ENCODE data around the gene PRDM11. TPM values are rescaled to one million over a fixed set of nuclear protein-coding genes. Genes with fewer than 3 reads are reported as not detected.

The PRDM11 gene
- total and polyA plus RNA-seq, 2 donors from 2014 or later, result 2.9 to 22.5 TPM

- intact Hi-C loops (cut with DNase I), result no loop called here
- TF ChIP-seq CTCF (IDR thresholded peaks at IDR 0.05; ENCODE audit: borderline replicate concordance, extremely low read depth, insufficient read depth), result no peak
- no peaks in the 10 kb centered on the region for H3K36me3 ChIP-seq (ENCODE audit: control insufficient read depth in 2 of 3, insufficient read depth in 3 of 3, low read length in 3 of 3)
- H3K27ac ChIP-seq (ENCODE audit: low read depth in 2 of 2, low read length in 2 of 2), result no peak overlapping the region
- DNase-seq (no peak), FAIRE-seq (no peak)
- H3K9ac ChIP-seq (ENCODE audit: low read length in 3 of 3), result no peak overlapping the region
- H3K9me3 ChIP-seq (ENCODE audit: control insufficient read depth in 2 of 3, insufficient read depth in 1 of 3, low read length in 3 of 3), result no peaks in the 10 kb centered on the region
- H3K4me3 ChIP-seq (ENCODE audit: low read length in 3 of 3), result no peak overlapping the region
- no peaks in the 10 kb centered on the region for H3K27me3 ChIP-seq (ENCODE audit: control insufficient read depth, insufficient read depth, low read length)
- H3K4me1 ChIP-seq (ENCODE audit: control insufficient read depth in 2 of 3, insufficient read depth in 2 of 3, low read depth in 1 of 3, low read length in 3 of 3), result peaks cover 0 to 19% (median 13%) of the 10 kb centered on the region in 3 donors
Measured at GRCh38 chr11:45150301-45150700, 3.9 kb downstream of the PRDM11 start.

GRCh38 chr11:45150943-45151342 lies 4.5 kb downstream of the PRDM11 start:
- DNase-seq (peak in 1 of 5 donors; percentile 7), FAIRE-seq (no peak)
- Histone ChIP-seq H3K9me3 (ENCODE audit: control insufficient read depth in 2 of 3, insufficient read depth in 1 of 3, low read length in 3 of 3) (no peaks in the 10 kb centered on the region), H3K4me3 (ENCODE audit: low read length in 3 of 3) (no peak overlapping the region), H3K4me1 (ENCODE audit: control insufficient read depth in 2 of 3, insufficient read depth in 2 of 3, low read depth in 1 of 3, low read length in 3 of 3) (peaks cover 0 to 14% (median 13%) of the 10 kb centered on the region in 3 donors), H3K27ac (ENCODE audit: low read depth in 2 of 2, low read length in 2 of 2) (no peak overlapping the region), H3K9ac (ENCODE audit: low read length in 3 of 3) (no peak overlapping the region), H3K36me3 (ENCODE audit: control insufficient read depth in 2 of 3, insufficient read depth in 3 of 3, low read length in 3 of 3) (no peaks in the 10 kb centered on the region), H3K27me3 (ENCODE audit: control insufficient read depth, insufficient read depth, low read length) (no peaks in the 10 kb centered on the region)
- TF ChIP-seq CTCF (IDR thresholded peaks at IDR 0.05; ENCODE audit: borderline replicate concordance, extremely low read depth, insufficient read depth), result no peak
- intact Hi-C loops (cut with DNase I), result no loop called here

- no peaks in the 10 kb centered on the region for H3K36me3 ChIP-seq (ENCODE audit: control insufficient read depth in 2 of 3, insufficient read depth in 3 of 3, low read length in 3 of 3)
- DNase-seq (peak in 1 of 5 donors; percentile 2), FAIRE-seq (no peak)
- no peaks in the 10 kb centered on the region for H3K9me3 ChIP-seq (ENCODE audit: control insufficient read depth in 2 of 3, insufficient read depth in 1 of 3, low read length in 3 of 3)
- H3K4me1 ChIP-seq (ENCODE audit: control insufficient read depth in 2 of 3, insufficient read depth in 2 of 3, low read depth in 1 of 3, low read length in 3 of 3), result peaks cover 0 to 14% (median 13%) of the 10 kb centered on the region in 3 donors
- TF ChIP-seq CTCF (IDR thresholded peaks at IDR 0.05; ENCODE audit: borderline replicate concordance, extremely low read depth, insufficient read depth), result no peak
- H3K27ac ChIP-seq (ENCODE audit: low read depth in 2 of 2, low read length in 2 of 2), result no peak overlapping the region
- no peak overlapping the region for H3K4me3 ChIP-seq (ENCODE audit: low read length in 3 of 3)
- H3K9ac ChIP-seq (ENCODE audit: low read length in 3 of 3), result no peak overlapping the region
- H3K27me3 ChIP-seq (ENCODE audit: control insufficient read depth, insufficient read depth, low read length), result no peaks in the 10 kb centered on the region
- intact Hi-C loops (cut with DNase I), result no loop called here
Measured at GRCh38 chr11:45151362-45151982, 5.0 kb downstream of the PRDM11 start.
